ENCODE data around the gene MRPS10. TPM values are rescaled to one million over a fixed set of nuclear protein-coding genes. Genes with fewer than 3 reads are reported as not detected.

Gene MRPS10
- total RNA-seq, 1 experiment from 2014 or later, result 62.1 TPM

DNA sequence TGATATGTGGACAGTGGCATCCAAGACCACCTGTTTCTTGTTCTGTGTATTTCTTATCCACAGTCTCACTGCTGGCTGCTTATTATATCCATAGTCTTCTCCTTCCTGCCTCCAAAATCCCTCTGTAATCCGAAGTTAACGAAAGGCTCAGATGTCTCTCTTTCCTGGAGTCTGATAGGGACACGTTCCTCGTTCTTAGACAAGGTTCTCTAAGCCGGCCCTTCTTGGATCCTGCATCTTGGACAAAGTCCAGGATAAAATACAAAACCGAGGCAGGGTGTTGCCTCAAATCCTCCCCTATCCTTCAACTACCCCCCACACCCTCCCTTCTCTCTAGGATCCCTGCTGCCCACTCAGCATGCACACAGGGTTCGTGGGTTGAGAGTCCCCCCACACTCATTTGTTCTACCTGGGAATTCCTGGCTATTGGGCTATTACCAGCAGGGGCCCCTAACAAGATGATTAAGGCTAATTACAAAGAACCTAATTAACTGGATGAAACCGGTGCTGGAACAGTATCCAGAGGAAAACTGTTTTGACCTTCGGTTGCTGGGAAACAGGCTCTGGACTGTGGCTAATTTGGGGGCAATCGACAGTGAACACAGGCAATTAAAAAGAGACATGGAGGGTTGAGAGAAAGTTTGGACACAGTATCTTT is 32.7 kb upstream of the MRPS10 start:
- TF ChIP-seq SP1 (IDR thresholded peaks at IDR 0.05; ENCODE audit: low read depth), result no peak
- TF ChIP-seq EGR1 (IDR thresholded peaks at IDR 0.05; ENCODE audit: low read depth), result no peak

DNA sequence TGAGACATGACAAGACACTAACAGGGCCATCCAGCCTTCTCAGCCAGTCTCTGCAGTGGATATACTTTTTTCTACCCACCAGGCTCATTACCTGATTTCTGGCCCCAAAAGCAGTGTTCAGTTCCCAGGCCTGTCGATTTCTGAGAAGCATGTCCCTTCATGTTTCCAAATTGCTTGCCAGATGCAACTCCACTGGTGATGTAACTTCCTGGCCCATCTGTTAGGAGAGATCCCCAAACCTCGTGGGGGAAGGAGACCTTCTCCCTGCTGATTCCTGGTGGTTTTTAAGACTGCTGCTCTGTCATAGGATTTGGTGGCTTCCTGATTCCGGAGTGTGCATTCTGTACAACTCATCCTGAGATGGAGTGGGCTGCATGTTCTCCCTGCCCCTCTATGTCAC is 31.6 kb upstream of the MRPS10 start:
- Histone ChIP-seq H3K4me2 (ENCODE audit: low read length) (no peak overlapping the region), H3K9me3 (ENCODE audit: control insufficient read depth in 1 of 2, insufficient read depth in 1 of 2, low read depth in 1 of 2, low read length in 2 of 2) (no peaks in the 10 kb centered on the region), H3K36me3 (ENCODE audit: control insufficient read depth in 1 of 2, insufficient read depth in 2 of 2, low read length in 2 of 2) (peaks cover 0 to 2% of the 10 kb centered on the region in 2 experiments; a peak in 1 of 4 replicates), H3K27me3 (ENCODE audit: insufficient read depth, low read length) (no peaks in the 10 kb centered on the region), H4K20me1 (ENCODE audit: insufficient read depth) (no peaks in the 10 kb centered on the region), H2AFZ (ENCODE audit: low read depth, low read length, poor library complexity, severe bottlenecking) (no peak overlapping the region), H3K79me2 (ENCODE audit: insufficient read depth, low read length) (no peaks in the 10 kb centered on the region), H3K4me3 (replicated peaks in 1 of 2; ENCODE audit: low read depth in 1 of 2, low read length in 2 of 2) (no peak overlapping the region), H3K27ac (ENCODE audit: low read depth, low read length) (no peak overlapping the region), H3K9ac (ENCODE audit: low read length) (no peak overlapping the region), H3K9me2 (ENCODE audit: insufficient read depth) (no peaks in the 10 kb centered on the region), H3K4me1 (ENCODE audit: control insufficient read depth in 1 of 2, insufficient read depth in 2 of 2, low read length in 2 of 2) (peaks cover 7 to 8% of the 10 kb centered on the region in 2 experiments; a peak in 3 of 4 replicates)
- no peak for DNase-seq (ENCODE audit: low read depth, low spot score)
- intact Hi-C loops (cut with micrococcal nuclease), result no loop called here
- TF ChIP-seq JUND (IDR thresholded peaks at IDR 0.05), result no peak
- TF ChIP-seq CBX3 (IDR thresholded peaks at IDR 0.05; ENCODE audit: low read depth), result no peak
- TF ChIP-seq, protein P1, sequence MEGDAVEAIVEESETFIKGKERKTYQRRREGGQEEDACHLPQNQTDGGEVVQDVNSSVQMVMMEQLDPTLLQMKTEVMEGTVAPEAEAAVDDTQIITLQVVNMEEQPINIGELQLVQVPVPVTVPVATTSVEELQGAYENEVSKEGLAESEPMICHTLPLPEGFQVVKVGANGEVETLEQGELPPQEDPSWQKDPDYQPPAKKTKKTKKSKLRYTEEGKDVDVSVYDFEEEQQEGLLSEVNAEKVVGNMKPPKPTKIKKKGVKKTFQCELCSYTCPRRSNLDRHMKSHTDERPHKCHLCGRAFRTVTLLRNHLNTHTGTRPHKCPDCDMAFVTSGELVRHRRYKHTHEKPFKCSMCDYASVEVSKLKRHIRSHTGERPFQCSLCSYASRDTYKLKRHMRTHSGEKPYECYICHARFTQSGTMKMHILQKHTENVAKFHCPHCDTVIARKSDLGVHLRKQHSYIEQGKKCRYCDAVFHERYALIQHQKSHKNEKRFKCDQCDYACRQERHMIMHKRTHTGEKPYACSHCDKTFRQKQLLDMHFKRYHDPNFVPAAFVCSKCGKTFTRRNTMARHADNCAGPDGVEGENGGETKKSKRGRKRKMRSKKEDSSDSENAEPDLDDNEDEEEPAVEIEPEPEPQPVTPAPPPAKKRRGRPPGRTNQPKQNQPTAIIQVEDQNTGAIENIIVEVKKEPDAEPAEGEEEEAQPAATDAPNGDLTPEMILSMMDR (IDR thresholded peaks at IDR 0.05 in 2 of 3, conservative IDR thresholded peaks at IDR 0.05 in 1 of 3; ENCODE audit: borderline replicate concordance in 1 of 3, insufficient read depth in 1 of 3, low read depth in 2 of 3, low read length in 2 of 3), result no peak
- no peak for TF ChIP-seq SIN3A (IDR thresholded peaks at IDR 0.05; ENCODE audit: low read depth)
- TF ChIP-seq EGR1 (IDR thresholded peaks at IDR 0.05; ENCODE audit: low read depth), result no peak
- TF ChIP-seq YY1 (IDR thresholded peaks at IDR 0.05; ENCODE audit: extremely low read depth, insufficient replicate concordance, low read depth, low read length), result no peak
- TF ChIP-seq ELF1 (IDR thresholded peaks at IDR 0.05; ENCODE audit: borderline replicate concordance, low read depth), result no peak
- no peak for TF ChIP-seq RAD21 (IDR thresholded peaks at IDR 0.05; ENCODE audit: low read depth)
- TF ChIP-seq, protein P2, sequence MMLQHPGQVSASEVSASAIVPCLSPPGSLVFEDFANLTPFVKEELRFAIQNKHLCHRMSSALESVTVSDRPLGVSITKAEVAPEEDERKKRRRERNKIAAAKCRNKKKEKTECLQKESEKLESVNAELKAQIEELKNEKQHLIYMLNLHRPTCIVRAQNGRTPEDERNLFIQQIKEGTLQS (IDR thresholded peaks at IDR 0.05), result no peak
- ATAC-seq, result no peak
- ChIA-PET POLR2A (no interaction called here), CTCF (no interaction called here), RAD21 (ENCODE audit: low non-redundant PET in 1 of 2, low total read pairs in 2 of 2, uncharacterized antibody in 2 of 2, unreplicated experiment in 2 of 2) (no interaction called here)
- BruUV-seq (replicated peaks), result no TSS peak

More for the DNA sequence above, 32.7 kb upstream of the MRPS10 start:
- ATAC-seq (no peak), DNase-seq (ENCODE audit: low read depth, low spot score) (no peak)
- H3K4me3 ChIP-seq (replicated peaks in 1 of 2; ENCODE audit: low read depth in 1 of 2, low read length in 2 of 2), result no peak overlapping the region
- no peak overlapping the region for H2AFZ ChIP-seq (ENCODE audit: low read depth, low read length, poor library complexity, severe bottlenecking)
- ChIA-PET CTCF (interaction anchor here (1.3 kb wide), 1 partner anchor 297 kb away, joined by 4 read pairs; no protein-coding TSS in a partner anchor), RAD21 (ENCODE audit: low non-redundant PET in 1 of 2, low total read pairs in 2 of 2, uncharacterized antibody in 2 of 2, unreplicated experiment in 2 of 2) (no interaction called here), POLR2A (no interaction called here)
- no peak overlapping the region for H3K9ac ChIP-seq (ENCODE audit: low read length)
- H3K27me3 ChIP-seq (ENCODE audit: insufficient read depth, low read length), result no peaks in the 10 kb centered on the region
- intact Hi-C loops (cut with micrococcal nuclease), result no loop called here
- no peaks in the 10 kb centered on the region for H3K9me3 ChIP-seq (ENCODE audit: control insufficient read depth in 1 of 2, insufficient read depth in 1 of 2, low read depth in 1 of 2, low read length in 2 of 2)
- peaks cover 7 to 8% of the 10 kb centered on the region in 2 experiments; a peak in 3 of 4 replicates for H3K4me1 ChIP-seq (ENCODE audit: control insufficient read depth in 1 of 2, insufficient read depth in 2 of 2, low read length in 2 of 2)
- H3K4me2 ChIP-seq (ENCODE audit: low read length), result no peak overlapping the region
- no peaks in the 10 kb centered on the region for H3K79me2 ChIP-seq (ENCODE audit: insufficient read depth, low read length)
- BruUV-seq (replicated peaks), result no TSS peak
- no peaks in the 10 kb centered on the region for H4K20me1 ChIP-seq (ENCODE audit: insufficient read depth)
- peaks cover 0 to 5% of the 10 kb centered on the region in 2 experiments; a peak in 1 of 4 replicates for H3K36me3 ChIP-seq (ENCODE audit: control insufficient read depth in 1 of 2, insufficient read depth in 2 of 2, low read length in 2 of 2)
- H3K9me2 ChIP-seq (ENCODE audit: insufficient read depth), result no peaks in the 10 kb centered on the region
- H3K27ac ChIP-seq (ENCODE audit: low read depth, low read length), result no peak overlapping the region
